ENCODE data around the gene ARHGAP24. TPM values are rescaled to one million over a fixed set of nuclear protein-coding genes. Genes with fewer than 3 reads are reported as not detected.

The ARHGAP24 gene
- polyA plus RNA-seq, 1 of the 3 experiments (the other 2 are of a cell fraction): 1.4 TPM

- H3K4me2 ChIP-seq: no peak overlapping the region
Observed at GRCh38 chr4:85642356-85643100, 167.6 kb downstream of the ARHGAP24 start.

More at GRCh38 chr4:85642356-85643100, 167.6 kb downstream of the ARHGAP24 start:
- no peak for DNase-seq
- Histone ChIP-seq H3K4me3 (ENCODE audit: low read depth in 2 of 2, low read length in 1 of 2) (no peak overlapping the region), H2AFZ (ENCODE audit: low read depth) (no peak overlapping the region), H3F3A (replicated peaks; ENCODE audit: insufficient read depth) (no peaks in the 10 kb centered on the region), H3K4me1 (ENCODE audit: control insufficient read depth in 1 of 2, insufficient read depth in 2 of 2, low read depth in 1 of 2, low read length in 1 of 2) (no peaks in the 10 kb centered on the region; a peak in 1 of 4 replicates), H4K20me1 (ENCODE audit: insufficient read depth) (no peaks in the 10 kb centered on the region), H3K9ac (no peak overlapping the region), H3K36me3 (replicated peaks in 1 of 2; ENCODE audit: control insufficient read depth in 1 of 2, insufficient read depth in 2 of 2, low read length in 1 of 2) (no peaks in the 10 kb centered on the region), H3K27ac (ENCODE audit: low read depth in 2 of 2, low read length in 1 of 2) (no peak overlapping the region), H3K9me3 (no peaks in the 10 kb centered on the region), H3K79me2 (ENCODE audit: insufficient read depth) (no peaks in the 10 kb centered on the region), H3K27me3 (ENCODE audit: insufficient read depth) (no peaks in the 10 kb centered on the region), H3K9me2 (no peaks in the 10 kb centered on the region)
- POLR2A ChIA-PET: no interaction called here
- WGBS (ENCODE audit: low lambda C conversion rate): 73% methylated on average over 7 of the region's 7 CpGs
- TF ChIP-seq RAD21 (IDR thresholded peaks at IDR 0.05; ENCODE audit: low read length): no peak
- TF ChIP-seq MEF2A (IDR thresholded peaks at IDR 0.05; ENCODE audit: borderline replicate concordance, low read depth): no peak
- no peak for TF ChIP-seq EP300 (IDR thresholded peaks at IDR 0.05; ENCODE audit: borderline replicate concordance in 1 of 2, low read depth in 1 of 2, low read length in 1 of 2)
- no peak for TF ChIP-seq PBX3 (IDR thresholded peaks at IDR 0.05)
- no peak for TF ChIP-seq NFIC (IDR thresholded peaks at IDR 0.05; ENCODE audit: borderline replicate concordance)
- TF ChIP-seq FOXJ3 (CRISPR knock-in tag; IDR thresholded peaks at IDR 0.05): no peak
- no peak for TF ChIP-seq MXI1 (IDR thresholded peaks at IDR 0.05; ENCODE audit: low read depth, low read length)
- no peak for TF ChIP-seq SIN3A (IDR thresholded peaks at IDR 0.05; ENCODE audit: borderline replicate concordance, low read depth, low read length)
- no peak for TF ChIP-seq ELF1 (IDR thresholded peaks at IDR 0.05)
- TF ChIP-seq ZBTB33 (IDR thresholded peaks at IDR 0.05; ENCODE audit: borderline replicate concordance, low read depth): no peak
- no peak for TF ChIP-seq REST (IDR thresholded peaks at IDR 0.05; ENCODE audit: low read depth, low read length)
- TF ChIP-seq NRF1 (IDR thresholded peaks at IDR 0.05; ENCODE audit: low read depth, low read length): no peak
- no peak for TF ChIP-seq FOXM1 (IDR thresholded peaks at IDR 0.05; ENCODE audit: low read depth)
- TF ChIP-seq SMC3 (IDR thresholded peaks at IDR 0.05; ENCODE audit: low read depth, low read length): no peak
- no peak for TF ChIP-seq RCOR1 (IDR thresholded peaks at IDR 0.05; ENCODE audit: low read length)
- TF ChIP-seq FOSL2 (IDR thresholded peaks at IDR 0.05; ENCODE audit: borderline replicate concordance, low read depth): no peak
- TF ChIP-seq IRF3 (IDR thresholded peaks at IDR 0.05; ENCODE audit: low read depth, low read length): no peak
- CTCF ChIA-PET: no interaction called here

Measured in SK-N-SH (cell line).